ENCODE measurements around the gene SNCAIP.

Gene SNCAIP

DNA sequence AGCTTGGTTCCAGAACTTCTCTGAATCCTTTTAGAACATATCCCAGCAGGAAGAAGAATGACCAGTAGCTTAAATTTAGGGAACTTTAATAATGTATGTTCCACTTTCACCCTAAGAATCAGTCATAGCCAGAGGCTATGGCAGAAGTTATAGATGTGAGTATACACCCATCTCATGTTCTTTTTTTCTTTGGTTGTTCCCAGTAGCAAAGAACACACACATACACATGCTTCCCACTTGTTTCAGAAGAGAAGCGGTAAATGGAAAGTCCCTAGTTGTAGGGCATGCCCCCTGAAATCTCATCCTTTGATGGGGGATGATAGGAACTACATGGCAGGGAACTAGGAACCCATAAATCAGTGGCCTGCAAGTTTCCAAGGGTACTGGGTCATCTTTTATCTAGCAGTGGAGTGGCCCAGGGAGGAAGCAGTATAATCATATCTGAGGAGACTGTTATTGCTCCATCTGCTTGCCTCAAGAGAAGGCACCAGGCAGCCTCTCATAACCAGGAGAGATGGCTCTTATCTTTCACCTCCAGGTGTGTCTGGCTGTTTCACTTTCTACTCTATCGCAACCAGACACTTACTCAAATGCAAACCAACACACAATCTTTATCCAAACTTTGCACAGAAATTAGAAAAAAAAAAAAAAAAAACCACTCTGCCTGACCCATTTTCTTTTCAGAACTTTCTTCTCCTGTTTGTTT lies 109.5 kb downstream of the SNCAIP start:
- H3K4me3 ChIP-seq (ENCODE audit: low read depth, low read length), result no peak overlapping the region
- no peaks in the 10 kb centered on the region; the same call in none of the 2 replicates for H3K9me3 ChIP-seq
- no peak for DNase-seq
- TF ChIP-seq, protein P1, sequence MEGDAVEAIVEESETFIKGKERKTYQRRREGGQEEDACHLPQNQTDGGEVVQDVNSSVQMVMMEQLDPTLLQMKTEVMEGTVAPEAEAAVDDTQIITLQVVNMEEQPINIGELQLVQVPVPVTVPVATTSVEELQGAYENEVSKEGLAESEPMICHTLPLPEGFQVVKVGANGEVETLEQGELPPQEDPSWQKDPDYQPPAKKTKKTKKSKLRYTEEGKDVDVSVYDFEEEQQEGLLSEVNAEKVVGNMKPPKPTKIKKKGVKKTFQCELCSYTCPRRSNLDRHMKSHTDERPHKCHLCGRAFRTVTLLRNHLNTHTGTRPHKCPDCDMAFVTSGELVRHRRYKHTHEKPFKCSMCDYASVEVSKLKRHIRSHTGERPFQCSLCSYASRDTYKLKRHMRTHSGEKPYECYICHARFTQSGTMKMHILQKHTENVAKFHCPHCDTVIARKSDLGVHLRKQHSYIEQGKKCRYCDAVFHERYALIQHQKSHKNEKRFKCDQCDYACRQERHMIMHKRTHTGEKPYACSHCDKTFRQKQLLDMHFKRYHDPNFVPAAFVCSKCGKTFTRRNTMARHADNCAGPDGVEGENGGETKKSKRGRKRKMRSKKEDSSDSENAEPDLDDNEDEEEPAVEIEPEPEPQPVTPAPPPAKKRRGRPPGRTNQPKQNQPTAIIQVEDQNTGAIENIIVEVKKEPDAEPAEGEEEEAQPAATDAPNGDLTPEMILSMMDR (IDR thresholded peaks at IDR 0.05; ENCODE audit: low read depth, low read length), result no peak
- no peaks in the 10 kb centered on the region for H3K4me1 ChIP-seq
- H3K36me3 ChIP-seq, result no peaks in the 10 kb centered on the region
- H3K27me3 ChIP-seq, result peaks cover 30% of the 10 kb centered on the region

DNA sequence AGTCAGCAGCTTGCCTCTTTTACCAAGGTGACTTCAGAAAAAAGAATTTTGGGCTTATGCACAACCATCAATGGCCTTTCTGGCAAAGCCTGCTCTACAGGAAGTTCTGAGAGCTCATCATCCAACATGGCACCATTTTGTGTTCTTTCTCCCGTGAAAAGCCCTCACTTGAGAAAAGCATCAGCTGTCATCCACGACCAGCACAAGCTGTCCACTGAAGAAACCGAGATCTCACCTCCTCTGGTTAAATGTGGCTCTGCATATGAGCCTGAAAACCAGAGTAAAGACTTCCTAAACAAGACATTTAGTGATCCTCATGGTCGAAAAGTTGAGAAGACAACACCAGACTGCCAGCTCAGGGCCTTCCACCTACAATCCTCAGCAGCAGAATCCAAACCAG lies 111.2 kb downstream of the SNCAIP start:
- DNase-seq, result no peak
- Histone ChIP-seq H3K36me3 (no peaks in the 10 kb centered on the region), H3K4me3 (ENCODE audit: low read depth, low read length) (no peak overlapping the region), H3K4me1 (no peaks in the 10 kb centered on the region), H3K27me3 (peaks cover 26% of the 10 kb centered on the region), H3K9me3 (no peaks in the 10 kb centered on the region; the same call in none of the 2 replicates)
- TF ChIP-seq, protein P1 (IDR thresholded peaks at IDR 0.05; ENCODE audit: low read depth, low read length), result no peak

- no peak overlapping the region for H3K4me3 ChIP-seq (ENCODE audit: low read depth, low read length)
- H3K27me3 ChIP-seq, result peaks cover 26% of the 10 kb centered on the region
- H3K36me3 ChIP-seq, result no peaks in the 10 kb centered on the region
- TF ChIP-seq, protein P1 (IDR thresholded peaks at IDR 0.05; ENCODE audit: low read depth, low read length), result no peak
- no peaks in the 10 kb centered on the region for H3K4me1 ChIP-seq
- no peak for DNase-seq
- no peaks in the 10 kb centered on the region; the same call in none of the 2 replicates for H3K9me3 ChIP-seq
These were observed 112.1 kb downstream of the SNCAIP start for GRCh38 chr5:122424132-122424531.

GRCh38 chr5:122426301-122426700 lies 114.3 kb downstream of the SNCAIP start:
- Histone ChIP-seq H3K4me3 (ENCODE audit: low read depth, low read length) (no peak overlapping the region), H3K27me3 (peaks cover 31% of the 10 kb centered on the region), H3K9me3 (no peaks in the 10 kb centered on the region; the same call in none of the 2 replicates), H3K4me1 (no peaks in the 10 kb centered on the region), H3K36me3 (no peaks in the 10 kb centered on the region)
- TF ChIP-seq, protein P1 (IDR thresholded peaks at IDR 0.05; ENCODE audit: low read depth, low read length), result no peak
- DNase-seq, result no peak

DNA sequence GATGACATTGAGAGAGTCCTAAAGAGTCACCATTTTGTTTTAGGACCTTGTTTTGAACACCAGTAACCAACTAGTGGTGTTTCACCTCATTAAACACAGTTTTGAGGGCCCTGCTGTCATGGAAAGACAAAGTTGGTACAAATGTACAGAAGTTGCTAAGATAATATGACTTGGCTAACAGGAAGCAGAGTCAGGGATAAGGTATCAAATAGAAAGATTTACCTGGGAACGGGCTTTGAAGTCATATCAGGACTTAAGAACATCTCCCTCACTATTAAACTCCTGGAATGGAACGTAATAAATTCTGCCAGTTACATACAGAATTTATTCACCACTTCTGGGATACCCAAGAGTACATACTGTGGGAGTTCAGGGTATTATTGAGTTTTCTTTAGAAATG lies 115.6 kb downstream of the SNCAIP start:
- TF ChIP-seq, protein P1 (IDR thresholded peaks at IDR 0.05; ENCODE audit: low read depth, low read length), result no peak
- Histone ChIP-seq H3K27me3 (peaks cover 30% of the 10 kb centered on the region), H3K4me1 (no peaks in the 10 kb centered on the region), H3K36me3 (no peaks in the 10 kb centered on the region), H3K9me3 (no peaks in the 10 kb centered on the region; the same call in none of the 2 replicates), H3K4me3 (ENCODE audit: low read depth, low read length) (no peak overlapping the region)
- no peak for DNase-seq

- no peaks in the 10 kb centered on the region; the same call in 1 of the 2 replicates for H3K9me3 ChIP-seq
- TF ChIP-seq, protein P1 (IDR thresholded peaks at IDR 0.05; ENCODE audit: low read depth, low read length), result no peak
- H3K36me3 ChIP-seq, result no peaks in the 10 kb centered on the region
- peaks cover 38% of the 10 kb centered on the region for H3K27me3 ChIP-seq
- no peaks in the 10 kb centered on the region for H3K4me1 ChIP-seq
- DNase-seq, result no peak
- H3K4me3 ChIP-seq (ENCODE audit: low read depth, low read length), result no peak overlapping the region
These were observed 117.7 kb downstream of the SNCAIP start for GRCh38 chr5:122429545-122430318.
